Loucy (cell line): Measurements from ENCODE around the gene MAN1B1.

Experiments used
- H2AFZ ChIP-seq: fragments of 200-600 bp; sonication (generic); 2 replicates; pipeline ENCODE4 v1.6.0; 2016; ENCODE audit warnings: antibody characterized with exemption, mild to moderate bottlenecking, low read length, moderate library complexity
- H3F3A ChIP-seq: fragments of 200-600 bp; 2 replicates; pipeline ENCODE4 v1.6.0; 2016; ENCODE audit warnings: antibody characterized with exemption, low read depth, mild to moderate bottlenecking
- H3K27me3 ChIP-seq: fragments of 200-600 bp; sonication (generic); 2 replicates; pipeline ENCODE4 v1.6.1; 2014; ENCODE audit warnings: low read length, mild to moderate bottlenecking; ENCODE audit not compliant: insufficient read depth, poor library complexity, severe bottlenecking
- H3K36me3 ChIP-seq: fragments of 200-600 bp; sonication (generic); 2 replicates; pipeline ENCODE4 v1.6.1; 2016; ENCODE audit warnings: low read length; ENCODE audit not compliant: insufficient read depth
- H3K4me1 ChIP-seq: fragments of 200-600 bp; sonication (generic); 2 replicates; pipeline ENCODE4 v1.5.1; 2014; ENCODE audit warnings: low read length, mild to moderate bottlenecking; ENCODE audit not compliant: insufficient read depth, poor library complexity, severe bottlenecking
- H3K4me2 ChIP-seq: fragments of 200-600 bp; sonication (generic); 2 replicates; pipeline ENCODE4 v1.6.0; 2014; ENCODE audit warnings: antibody characterized with exemption, low read length, low read depth, mild to moderate bottlenecking; ENCODE audit not compliant: poor library complexity, severe bottlenecking
- H3K4me3 ChIP-seq: fragments of 200-600 bp; sonication (generic); 2 replicates; pipeline ENCODE4 v1.5.1; 2014; ENCODE audit warnings: low read length, mild to moderate bottlenecking, mixed read lengths; ENCODE audit not compliant: poor library complexity, severe bottlenecking
- H3K79me2 ChIP-seq: fragments of 200-600 bp; sonication (generic); 2 replicates; pipeline ENCODE4 v1.6.1; 2014; ENCODE audit warnings: low read length; ENCODE audit not compliant: insufficient read depth
- H3K9ac ChIP-seq: fragments of 200-600 bp; sonication (generic); 2 replicates; pipeline ENCODE4 v1.6.0; 2014; ENCODE audit warnings: mild to moderate bottlenecking, low read depth, low read length, moderate library complexity; ENCODE audit not compliant: poor library complexity, severe bottlenecking
- H3K9me2 ChIP-seq: fragments of 200-600 bp; sonication (generic); replicated peaks from 2 replicates; pipeline ENCODE4 v1.6.1; 2016; ENCODE audit warnings: low read depth, low read length, mixed read lengths
- H3K9me3 ChIP-seq: fragments of 200-600 bp; sonication (generic); 2 replicates; pipeline ENCODE4 v1.6.1; 2014; ENCODE audit warnings: mild to moderate bottlenecking, antibody characterized with exemption, low read length, low read depth; ENCODE audit not compliant: insufficient read depth
- H4K20me1 ChIP-seq: fragments of 200-600 bp; sonication (generic); 2 replicates; pipeline ENCODE4 v1.6.0; 2014; ENCODE audit warnings: antibody characterized with exemption, low read length, mild to moderate bottlenecking; ENCODE audit not compliant: insufficient read depth, poor library complexity, severe bottlenecking
- EZH2phosphoT487 ChIP-seq: fragments of 200-600 bp; IDR thresholded peaks from 2 replicates; pipeline ENCODE4 v1.6.1; 2018; ENCODE audit warnings: antibody characterized with exemption, mild to moderate bottlenecking, moderate library complexity, borderline replicate concordance
- TF ChIP-seq, protein P1 (sequence below): fragments of 200-600 bp; sonication (generic); conservative IDR thresholded peaks from 2 replicates; pipeline ENCODE4 v1.5.1; 2014; ENCODE audit warnings: mild to moderate bottlenecking, antibody characterized with exemption, low read length

The MAN1B1 gene

DNA sequence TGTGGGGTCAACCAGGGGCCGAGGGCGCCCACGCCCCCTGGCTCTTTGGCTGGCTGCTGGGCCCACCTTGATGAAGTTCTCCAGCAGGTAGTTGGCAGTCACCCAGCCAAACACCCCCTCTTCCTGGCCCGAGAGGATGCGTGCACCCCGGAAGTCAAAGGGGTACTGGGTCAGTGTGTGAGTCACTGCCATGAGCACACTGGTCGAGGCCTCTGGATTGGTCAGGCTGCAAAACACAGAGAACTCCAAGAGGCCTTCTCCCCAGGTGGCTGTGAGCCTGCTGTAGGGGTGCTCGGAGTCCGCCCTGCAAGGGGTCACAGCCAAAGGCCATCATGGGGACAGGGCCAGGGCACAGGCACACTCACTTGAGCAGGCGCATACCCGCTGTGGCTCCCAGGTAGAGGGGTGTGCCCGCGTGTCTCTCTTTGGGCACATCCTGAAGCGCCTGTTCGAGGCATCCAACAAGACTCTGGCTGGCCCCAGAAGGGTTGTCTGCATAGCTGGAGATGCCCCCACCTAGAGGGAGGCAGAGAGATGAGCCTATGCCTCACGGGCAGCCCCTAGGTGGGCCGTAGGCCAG, 35.5 kb upstream of the MAN1B1 start:
- no peaks in the 10 kb centered on the region for H3K79me2 ChIP-seq
- no peaks in the 10 kb centered on the region for H3F3A ChIP-seq
- H4K20me1 ChIP-seq = no peaks in the 10 kb centered on the region
- H3K4me3 ChIP-seq = no peak overlapping the region
- H3K9ac ChIP-seq = no peak overlapping the region
- no peaks in the 10 kb centered on the region for H3K9me3 ChIP-seq
- no peak overlapping the region for H2AFZ ChIP-seq
- no peaks in the 10 kb centered on the region for H3K9me2 ChIP-seq
- H3K4me2 ChIP-seq = no peak overlapping the region
- TF ChIP-seq, protein P1, sequence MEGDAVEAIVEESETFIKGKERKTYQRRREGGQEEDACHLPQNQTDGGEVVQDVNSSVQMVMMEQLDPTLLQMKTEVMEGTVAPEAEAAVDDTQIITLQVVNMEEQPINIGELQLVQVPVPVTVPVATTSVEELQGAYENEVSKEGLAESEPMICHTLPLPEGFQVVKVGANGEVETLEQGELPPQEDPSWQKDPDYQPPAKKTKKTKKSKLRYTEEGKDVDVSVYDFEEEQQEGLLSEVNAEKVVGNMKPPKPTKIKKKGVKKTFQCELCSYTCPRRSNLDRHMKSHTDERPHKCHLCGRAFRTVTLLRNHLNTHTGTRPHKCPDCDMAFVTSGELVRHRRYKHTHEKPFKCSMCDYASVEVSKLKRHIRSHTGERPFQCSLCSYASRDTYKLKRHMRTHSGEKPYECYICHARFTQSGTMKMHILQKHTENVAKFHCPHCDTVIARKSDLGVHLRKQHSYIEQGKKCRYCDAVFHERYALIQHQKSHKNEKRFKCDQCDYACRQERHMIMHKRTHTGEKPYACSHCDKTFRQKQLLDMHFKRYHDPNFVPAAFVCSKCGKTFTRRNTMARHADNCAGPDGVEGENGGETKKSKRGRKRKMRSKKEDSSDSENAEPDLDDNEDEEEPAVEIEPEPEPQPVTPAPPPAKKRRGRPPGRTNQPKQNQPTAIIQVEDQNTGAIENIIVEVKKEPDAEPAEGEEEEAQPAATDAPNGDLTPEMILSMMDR = no peak
- no peak for TF ChIP-seq EZH2phosphoT487
- peaks cover 2% of the 10 kb centered on the region for H3K4me1 ChIP-seq
- no peaks in the 10 kb centered on the region for H3K36me3 ChIP-seq
- H3K27me3 ChIP-seq = no peaks in the 10 kb centered on the region

DNA sequence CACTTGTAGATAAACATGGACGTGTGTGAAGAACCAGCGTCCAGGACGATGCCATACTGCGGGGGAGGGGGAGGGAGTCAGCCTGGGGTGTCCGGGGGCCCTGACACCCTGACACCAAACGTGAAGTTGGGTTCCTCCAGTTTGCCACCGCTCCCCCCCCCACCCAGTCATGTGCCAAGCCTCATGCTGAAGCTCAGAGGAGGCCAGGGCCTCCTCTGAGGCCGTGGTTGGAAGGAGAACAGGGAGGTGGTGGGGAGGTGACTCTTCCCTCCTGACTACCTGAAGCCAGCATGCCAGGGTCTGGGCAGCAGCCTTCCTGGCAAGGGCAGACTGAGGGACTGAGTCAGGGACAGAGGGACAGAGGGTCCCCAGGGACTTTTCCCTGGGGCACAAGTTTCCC, 34.5 kb upstream of the MAN1B1 start:
- Histone ChIP-seq H3K9ac (no peak overlapping the region), H3K4me3 (no peak overlapping the region), H3K4me1 (no peaks in the 10 kb centered on the region), H3K27me3 (no peaks in the 10 kb centered on the region), H3K9me3 (no peaks in the 10 kb centered on the region), H3K79me2 (no peaks in the 10 kb centered on the region), H4K20me1 (no peaks in the 10 kb centered on the region), H3K36me3 (no peaks in the 10 kb centered on the region), H3K4me2 (no peak overlapping the region), H2AFZ (no peak overlapping the region), H3F3A (no peaks in the 10 kb centered on the region), H3K9me2 (no peaks in the 10 kb centered on the region)
- TF ChIP-seq, protein P1 = no peak

DNA sequence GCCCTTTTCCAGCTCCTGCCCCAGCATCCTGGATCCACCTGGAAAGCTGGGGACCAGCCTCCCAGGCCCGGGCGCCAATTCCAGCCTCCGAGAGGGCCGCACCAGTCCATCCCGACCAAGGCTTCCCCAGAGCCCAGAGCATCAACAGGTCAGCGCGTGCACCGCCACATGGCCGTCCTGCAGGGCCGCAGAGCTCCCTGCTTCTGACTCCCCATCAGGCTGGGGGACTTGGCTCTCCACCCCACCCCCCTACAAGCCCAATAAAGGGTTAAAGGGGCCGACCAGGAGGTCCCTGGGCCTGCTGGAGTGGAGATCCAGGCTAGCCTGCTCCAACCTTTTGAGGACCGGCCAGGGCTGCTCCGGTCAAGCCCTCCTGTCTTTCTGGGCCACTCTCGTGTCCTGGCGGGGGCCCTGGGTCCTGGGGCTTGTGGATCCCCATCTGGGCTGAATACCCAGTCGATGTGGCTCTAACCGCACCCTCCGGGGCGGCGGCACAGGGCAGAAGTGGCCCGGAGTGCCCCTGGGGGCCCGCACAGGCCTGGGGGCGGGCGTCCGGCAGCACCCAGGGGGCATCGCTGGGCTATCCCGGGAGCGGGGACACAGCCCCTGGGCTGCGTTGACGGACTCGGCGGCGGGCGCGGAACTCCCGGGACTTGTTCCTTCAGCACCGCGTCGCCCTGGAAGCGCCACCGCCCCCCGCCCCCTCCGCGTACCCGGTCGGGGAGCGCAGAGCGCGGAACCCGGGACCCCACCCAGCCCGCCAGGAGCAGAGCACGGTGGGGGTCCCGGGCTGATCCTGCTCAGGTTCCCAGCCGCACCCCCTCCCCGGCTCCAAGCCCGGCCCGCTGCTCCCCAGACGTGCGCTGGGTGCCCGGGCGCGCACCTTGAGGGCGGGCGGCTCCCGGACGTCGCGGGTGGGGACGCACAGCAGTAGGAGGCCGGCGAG, 33.5 kb upstream of the MAN1B1 start:
- Histone ChIP-seq H3K4me3 (no peak overlapping the region), H3K4me2 (no peak overlapping the region), H2AFZ (no peak overlapping the region), H3K27me3 (no peaks in the 10 kb centered on the region), H3K9me3 (no peaks in the 10 kb centered on the region), H3K4me1 (no peaks in the 10 kb centered on the region), H3F3A (no peaks in the 10 kb centered on the region), H3K79me2 (no peaks in the 10 kb centered on the region), H4K20me1 (no peaks in the 10 kb centered on the region), H3K9me2 (no peaks in the 10 kb centered on the region), H3K9ac (no peak overlapping the region), H3K36me3 (no peaks in the 10 kb centered on the region)
- TF ChIP-seq EZH2phosphoT487 = no peak
- TF ChIP-seq, protein P1 = no peak
